ENCODE data around the gene FOXL3. TPM values are rescaled to one million over a fixed set of nuclear protein-coding genes. Genes with fewer than 3 reads are reported as not detected.

The FOXL3 gene
- total and polyA plus RNA-seq, 4 donors, result not detected

DNA sequence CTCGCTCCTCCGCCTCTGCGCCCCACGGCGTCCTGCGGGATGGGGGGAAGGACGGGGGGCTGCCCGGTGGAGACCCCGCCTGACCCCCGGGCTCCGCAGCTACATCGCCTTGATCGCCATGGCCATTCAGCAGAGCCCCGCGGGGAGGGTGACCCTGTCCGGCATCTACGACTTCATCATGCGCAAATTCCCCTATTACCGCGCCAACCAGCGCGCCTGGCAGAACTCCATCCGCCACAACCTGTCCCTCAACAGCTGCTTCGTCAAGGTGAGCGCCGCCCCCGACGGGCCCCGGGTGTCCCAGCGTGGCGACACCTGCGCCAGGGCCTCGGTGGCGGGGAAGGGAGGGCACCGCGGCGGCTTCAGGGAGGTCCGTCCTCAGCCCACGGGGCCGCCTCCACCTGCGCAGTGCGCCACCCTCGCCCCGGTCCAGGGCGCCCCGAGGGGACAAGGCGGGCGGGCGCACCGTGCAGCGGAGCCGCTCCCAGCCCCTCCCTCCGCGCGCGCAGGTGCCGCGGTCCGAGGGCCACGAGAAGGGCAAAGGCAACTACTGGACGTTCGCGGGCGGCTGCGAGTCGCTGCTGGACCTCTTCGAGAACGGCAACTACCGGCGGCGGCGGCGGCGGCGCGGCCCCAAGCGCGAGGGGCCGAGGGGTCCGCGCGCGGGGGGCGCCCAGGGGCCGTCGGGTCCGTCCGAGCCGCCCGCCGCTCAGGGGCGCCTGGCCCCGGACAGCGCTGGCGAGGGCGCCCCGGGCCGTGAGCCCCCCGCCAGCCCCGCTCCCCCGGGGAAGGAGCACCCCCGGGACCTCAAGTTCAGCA, 793 bp downstream of the FOXL3 start:
- no peaks in the 10 kb centered on the region for H3K4me1 ChIP-seq (ENCODE audit: control insufficient read depth in 5 of 5, insufficient read depth in 5 of 5, low read length in 5 of 5)
- H3K27me3 ChIP-seq (ENCODE audit: control insufficient read depth in 3 of 3, insufficient read depth in 3 of 3, low read length in 2 of 3), result peaks cover 8 to 67% (median 45%) of the 10 kb centered on the region in 3 donors
- TF ChIP-seq, protein P1, sequence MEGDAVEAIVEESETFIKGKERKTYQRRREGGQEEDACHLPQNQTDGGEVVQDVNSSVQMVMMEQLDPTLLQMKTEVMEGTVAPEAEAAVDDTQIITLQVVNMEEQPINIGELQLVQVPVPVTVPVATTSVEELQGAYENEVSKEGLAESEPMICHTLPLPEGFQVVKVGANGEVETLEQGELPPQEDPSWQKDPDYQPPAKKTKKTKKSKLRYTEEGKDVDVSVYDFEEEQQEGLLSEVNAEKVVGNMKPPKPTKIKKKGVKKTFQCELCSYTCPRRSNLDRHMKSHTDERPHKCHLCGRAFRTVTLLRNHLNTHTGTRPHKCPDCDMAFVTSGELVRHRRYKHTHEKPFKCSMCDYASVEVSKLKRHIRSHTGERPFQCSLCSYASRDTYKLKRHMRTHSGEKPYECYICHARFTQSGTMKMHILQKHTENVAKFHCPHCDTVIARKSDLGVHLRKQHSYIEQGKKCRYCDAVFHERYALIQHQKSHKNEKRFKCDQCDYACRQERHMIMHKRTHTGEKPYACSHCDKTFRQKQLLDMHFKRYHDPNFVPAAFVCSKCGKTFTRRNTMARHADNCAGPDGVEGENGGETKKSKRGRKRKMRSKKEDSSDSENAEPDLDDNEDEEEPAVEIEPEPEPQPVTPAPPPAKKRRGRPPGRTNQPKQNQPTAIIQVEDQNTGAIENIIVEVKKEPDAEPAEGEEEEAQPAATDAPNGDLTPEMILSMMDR (IDR thresholded peaks at IDR 0.05; ENCODE audit: control extremely low read depth, extremely low read depth), result no peak
- WGBS, 2 donors, result 14% methylated on average over 78 to 102 of the region's 102 CpGs
- no peak overlapping the region for H3K9ac ChIP-seq (ENCODE audit: insufficient read depth in 1 of 2, low read length in 2 of 2)
- H3K36me3 ChIP-seq (ENCODE audit: control insufficient read depth in 4 of 4, insufficient read depth in 4 of 4, low read length in 4 of 4), result no peaks in the 10 kb centered on the region
- DNase-seq, result no peak
- H3K4me3 ChIP-seq, result no peak overlapping the region
- H3K27ac ChIP-seq (ENCODE audit: low read depth in 1 of 2, low read length in 1 of 2), result no peak overlapping the region
- no peaks in the 10 kb centered on the region for H3K9me3 ChIP-seq (ENCODE audit: control insufficient read depth in 4 of 4, insufficient read depth in 3 of 4, low read length in 3 of 4)
- ATAC-seq (ENCODE audit: insufficient read depth, low FRiP score), result no peak

DNA sequence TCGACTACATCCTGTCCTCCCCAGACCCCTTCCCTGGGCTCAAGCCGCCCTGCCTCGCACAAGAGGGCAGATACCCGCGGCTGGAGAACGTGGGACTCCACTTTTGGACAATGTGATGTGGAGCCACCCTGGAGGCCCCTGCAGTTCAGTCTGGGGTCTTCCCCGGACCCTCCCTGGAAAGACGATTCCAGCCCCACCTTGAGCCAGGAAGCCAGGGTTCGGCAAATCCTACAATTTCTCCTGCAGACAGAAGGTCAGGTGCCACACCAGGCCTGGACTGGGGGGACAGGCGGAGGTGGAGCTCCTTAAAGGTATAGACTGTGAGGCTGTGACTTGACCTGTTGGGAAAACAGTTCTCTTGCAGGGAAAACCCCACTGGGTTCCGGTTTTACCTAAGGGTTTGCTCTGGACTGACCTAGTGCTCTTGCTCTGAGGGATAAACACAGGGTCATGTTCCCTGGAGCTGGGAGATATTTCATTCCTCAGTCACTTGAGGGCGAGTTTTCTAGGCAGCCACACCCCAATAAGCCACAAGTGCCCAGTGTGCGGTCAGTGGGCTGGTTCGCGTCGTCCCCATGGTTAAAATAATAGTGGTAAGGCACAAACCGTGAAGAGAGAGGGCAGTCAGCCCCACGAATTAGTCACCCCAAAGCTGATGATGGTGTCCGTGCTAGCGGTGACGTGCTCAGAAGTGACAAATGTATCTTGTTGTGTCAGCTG, 1.6 kb downstream of the FOXL3 start:
- H3K9me3 ChIP-seq (ENCODE audit: control insufficient read depth in 4 of 4, insufficient read depth in 3 of 4, low read length in 3 of 4), result no peaks in the 10 kb centered on the region
- H3K27ac ChIP-seq (ENCODE audit: low read depth in 1 of 2, low read length in 1 of 2), result no peak overlapping the region
- DNase-seq (no peak), ATAC-seq (ENCODE audit: insufficient read depth, low FRiP score) (no peak)
- H3K36me3 ChIP-seq (ENCODE audit: control insufficient read depth in 4 of 4, insufficient read depth in 4 of 4, low read length in 4 of 4), result no peaks in the 10 kb centered on the region
- no peak overlapping the region for H3K9ac ChIP-seq (ENCODE audit: insufficient read depth in 1 of 2, low read length in 2 of 2)
- peaks cover 8 to 60% (median 45%) of the 10 kb centered on the region in 3 donors for H3K27me3 ChIP-seq (ENCODE audit: control insufficient read depth in 3 of 3, insufficient read depth in 3 of 3, low read length in 2 of 3)
- TF ChIP-seq, protein P1 (IDR thresholded peaks at IDR 0.05; ENCODE audit: control extremely low read depth, extremely low read depth), result no peak
- WGBS, 2 donors, result 58 to 68% methylated on average over 21 of the region's 21 CpGs
- H3K4me3 ChIP-seq, result no peak overlapping the region
- no peaks in the 10 kb centered on the region for H3K4me1 ChIP-seq (ENCODE audit: control insufficient read depth in 5 of 5, insufficient read depth in 5 of 5, low read length in 5 of 5)

DNA sequence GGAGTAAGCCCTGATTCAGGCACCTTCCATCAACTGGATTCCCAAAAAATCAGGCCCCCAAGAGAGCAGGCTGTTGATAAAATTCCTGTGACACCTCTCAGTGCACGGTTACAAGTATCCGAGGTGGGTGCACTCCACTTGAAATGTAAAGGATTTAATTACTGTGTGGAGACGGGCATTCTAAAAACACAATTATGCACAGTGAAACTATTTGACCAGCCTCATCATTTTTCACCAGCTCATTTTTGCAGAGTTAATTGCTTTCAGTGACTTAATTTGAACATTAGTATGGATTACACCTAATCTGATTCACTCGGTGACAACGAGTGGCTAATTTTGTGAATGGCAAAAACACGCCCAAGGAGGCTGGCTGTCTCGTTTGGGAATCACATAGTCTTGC, 2.3 kb downstream of the FOXL3 start:
- Histone ChIP-seq H3K4me3 (no peak overlapping the region), H3K9me3 (ENCODE audit: control insufficient read depth in 4 of 4, insufficient read depth in 3 of 4, low read length in 3 of 4) (no peaks in the 10 kb centered on the region), H3K27ac (ENCODE audit: low read depth in 1 of 2, low read length in 1 of 2) (no peak overlapping the region), H3K4me1 (ENCODE audit: control insufficient read depth in 5 of 5, insufficient read depth in 5 of 5, low read length in 5 of 5) (no peaks in the 10 kb centered on the region), H3K27me3 (ENCODE audit: control insufficient read depth in 3 of 3, insufficient read depth in 3 of 3, low read length in 2 of 3) (peaks cover 8 to 59% (median 45%) of the 10 kb centered on the region in 3 donors), H3K9ac (ENCODE audit: insufficient read depth in 1 of 2, low read length in 2 of 2) (no peak overlapping the region), H3K36me3 (ENCODE audit: control insufficient read depth in 4 of 4, insufficient read depth in 4 of 4, low read length in 4 of 4) (no peaks in the 10 kb centered on the region)
- ATAC-seq (ENCODE audit: insufficient read depth, low FRiP score) (no peak), DNase-seq (no peak)
- 72 to 81% methylated on average over 7 of the region's 7 CpGs for WGBS, 2 donors
- TF ChIP-seq, protein P1 (IDR thresholded peaks at IDR 0.05; ENCODE audit: control extremely low read depth, extremely low read depth), result no peak
